DMS79 treated with DMSO at 0.1 percent for 48 hours (cell line): ENCODE data around the gene SPAG16.

Experiments
- DNase-seq: peaks from one replicate; lab custom pipeline; 2025; lab: John Stamatoyannopoulos, UW

Gene SPAG16

DNA sequence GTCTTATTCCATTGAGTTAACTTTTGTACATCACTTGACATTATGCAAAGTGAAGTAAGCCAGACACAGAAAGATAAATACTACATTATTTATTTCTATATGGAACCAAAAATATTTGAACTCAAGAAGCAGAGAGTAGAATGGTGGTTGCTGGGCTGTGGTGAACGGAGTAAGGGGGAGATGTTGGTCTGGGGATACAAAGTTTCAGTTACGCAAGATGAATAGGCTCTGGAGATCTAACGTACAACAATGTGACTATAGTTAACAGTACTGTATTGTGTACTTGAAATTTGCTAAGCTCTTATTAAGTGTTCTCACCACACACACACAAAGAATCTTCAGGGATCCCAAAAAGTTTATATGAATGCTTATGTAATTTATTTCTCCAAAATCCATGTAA lies 1001.7 kb downstream of the SPAG16 start:
- DNase-seq: no peak

- no peak for DNase-seq
These were observed 1009.3 kb downstream of the SPAG16 start for GRCh38 chr2:214293593-214293992.

DNA sequence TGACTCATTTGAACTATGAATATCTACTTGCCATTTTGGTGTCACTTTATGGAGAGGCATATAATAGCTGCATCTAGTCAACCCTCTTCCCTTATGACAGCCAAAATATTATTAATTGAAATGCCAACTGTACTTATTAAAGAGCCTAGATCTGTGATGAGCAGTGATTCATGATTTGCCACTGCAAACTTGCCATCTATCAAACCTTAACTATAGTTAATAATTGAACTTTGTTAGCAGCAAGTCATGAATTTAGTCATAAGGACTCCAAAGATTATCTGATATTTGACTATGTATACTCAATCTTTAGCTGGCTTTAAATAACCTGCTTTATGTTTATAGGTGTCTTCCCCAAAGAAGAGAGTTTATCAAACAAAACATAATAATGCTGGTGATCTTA lies 1010.2 kb downstream of the SPAG16 start:
- no peak for DNase-seq

- DNase-seq: no peak
These were observed 1013.2 kb downstream of the SPAG16 start for GRCh38 chr2:214297423-214297822.

DNA sequence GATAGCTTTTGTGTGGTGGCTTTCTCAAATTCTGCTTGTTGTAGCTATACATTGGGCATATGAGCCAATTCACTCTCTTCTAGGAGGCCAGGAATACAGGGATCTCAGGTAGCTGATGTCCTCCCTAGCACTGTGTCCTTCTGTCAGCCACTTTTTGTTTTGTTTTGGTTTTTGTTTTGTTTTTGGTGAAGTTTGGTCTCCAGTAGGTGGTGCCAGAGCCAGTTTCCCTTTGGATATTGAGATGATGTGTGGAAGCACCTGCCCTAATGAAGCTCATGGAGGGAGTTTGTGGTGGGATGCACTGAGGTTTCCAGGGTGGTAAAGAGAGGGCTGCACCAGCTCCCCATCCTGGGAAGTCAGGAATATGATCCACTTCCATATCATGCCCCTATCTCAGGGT lies 1026.1 kb downstream of the SPAG16 start:
- DNase-seq: no peak

GRCh38 chr2:214311031-214311533 lies 1026.8 kb downstream of the SPAG16 start:
- DNase-seq: no peak

GRCh38 chr2:214311931-214312749 lies 1027.9 kb downstream of the SPAG16 start:
- no peak for DNase-seq

GRCh38 chr2:214315324-214315723 lies 1031.1 kb downstream of the SPAG16 start:
- DNase-seq: no peak

GRCh38 chr2:214320211-214320610 lies 1035.9 kb downstream of the SPAG16 start:
- DNase-seq: no peak

- no peak for DNase-seq
These were observed 1038.4 kb downstream of the SPAG16 start for GRCh38 chr2:214322662-214323061.

- DNase-seq: no peak
These were observed 1041.1 kb downstream of the SPAG16 start for GRCh38 chr2:214325404-214325803.

- no peak for DNase-seq
These were observed 1044.7 kb downstream of the SPAG16 start for GRCh38 chr2:214328941-214329340.

DNA sequence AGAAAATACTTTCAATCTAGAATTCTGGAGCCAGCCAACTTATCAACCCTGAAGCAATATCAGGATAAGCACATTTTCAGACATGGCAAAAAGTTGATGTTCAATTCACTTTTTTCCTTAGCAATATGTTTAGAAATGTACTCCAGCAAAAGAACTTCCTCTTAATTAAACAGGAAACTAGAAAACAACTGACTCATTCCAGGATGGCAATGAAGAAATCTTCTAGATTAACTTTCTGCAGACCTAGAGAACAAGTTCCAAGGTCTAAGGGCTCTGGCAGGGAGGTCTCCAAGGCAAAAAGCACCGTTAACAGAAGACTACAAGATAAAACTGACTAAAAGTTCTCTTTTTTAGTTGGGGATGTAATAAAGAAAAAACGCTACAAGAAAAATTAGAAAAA lies 1057.4 kb downstream of the SPAG16 start:
- DNase-seq: no peak

DNA sequence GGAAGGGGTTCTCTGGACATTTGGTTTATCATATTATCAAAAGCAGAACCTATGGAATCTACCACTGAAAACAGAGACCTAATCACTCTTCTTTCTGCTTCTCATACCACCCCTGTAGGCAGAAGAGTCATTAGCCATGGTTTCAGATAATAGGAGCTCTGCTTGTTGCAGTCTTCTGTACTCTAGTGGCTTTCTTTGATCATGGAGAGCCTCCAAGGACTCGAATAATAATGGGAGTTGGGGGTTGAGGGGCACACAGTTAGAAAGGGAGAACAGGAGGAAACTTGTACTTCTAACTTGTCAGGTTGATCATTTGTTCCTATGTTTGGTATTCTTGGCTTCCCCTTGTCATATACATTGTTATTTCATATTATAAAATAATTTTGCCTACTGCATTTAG lies 1074.2 kb downstream of the SPAG16 start:
- no peak for DNase-seq

GRCh38 chr2:214361116-214361515 lies 1076.9 kb downstream of the SPAG16 start:
- no peak for DNase-seq

DNA sequence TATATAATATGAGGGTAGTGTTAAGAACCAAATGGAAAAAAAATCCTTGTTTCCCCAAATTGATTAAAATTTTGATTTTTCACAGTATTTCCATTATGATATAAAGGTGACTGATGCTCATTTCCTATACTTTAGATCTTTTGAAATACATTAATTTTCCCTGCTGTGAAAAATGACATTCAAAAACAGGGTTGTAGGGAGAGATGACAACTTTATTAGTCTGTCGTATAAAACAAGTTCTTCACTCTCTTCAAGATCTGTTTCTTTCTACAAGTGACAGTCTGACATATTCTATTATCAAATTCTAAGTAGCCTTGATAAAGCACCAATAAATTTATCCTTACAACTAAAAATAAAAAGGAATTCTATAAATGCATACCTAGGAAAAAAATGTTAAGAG lies 1081.3 kb downstream of the SPAG16 start:
- DNase-seq: no peak

GRCh38 chr2:214367171-214367570 lies 1082.9 kb downstream of the SPAG16 start:
- DNase-seq: no peak

GRCh38 chr2:214376618-214377285 lies 1092.5 kb downstream of the SPAG16 start:
- no peak for DNase-seq

- DNase-seq: no peak
These were observed 1093.0 kb downstream of the SPAG16 start for GRCh38 chr2:214377286-214377624.

- DNase-seq: no peak
These were observed 1094.3 kb downstream of the SPAG16 start for GRCh38 chr2:214378455-214379103.

- no peak for DNase-seq
These were observed 1095.0 kb downstream of the SPAG16 start for GRCh38 chr2:214379227-214379626.

GRCh38 chr2:214380681-214381080 lies 1096.4 kb downstream of the SPAG16 start:
- DNase-seq: no peak

- no peak for DNase-seq
These were observed 1098.0 kb downstream of the SPAG16 start for GRCh38 chr2:214382229-214382628.
